HG03432 (cell line): ENCODE results near the gene OR3A2.
"Not testable (repeated sequence)": the region's sequence is repeated elsewhere in the genome, so short reads cannot be mapped to it uniquely, and the experiment has no call there.

Source experiments
- ATAC-seq: cut with Tn5 transposase; IDR thresholded peaks from one replicate; pipeline ENCODE4 v1.9.1; 2021; ENCODE audit warnings: mild to moderate bottlenecking, moderate library complexity; ENCODE audit not compliant: unreplicated experiment

OR3A2 gene

DNA sequence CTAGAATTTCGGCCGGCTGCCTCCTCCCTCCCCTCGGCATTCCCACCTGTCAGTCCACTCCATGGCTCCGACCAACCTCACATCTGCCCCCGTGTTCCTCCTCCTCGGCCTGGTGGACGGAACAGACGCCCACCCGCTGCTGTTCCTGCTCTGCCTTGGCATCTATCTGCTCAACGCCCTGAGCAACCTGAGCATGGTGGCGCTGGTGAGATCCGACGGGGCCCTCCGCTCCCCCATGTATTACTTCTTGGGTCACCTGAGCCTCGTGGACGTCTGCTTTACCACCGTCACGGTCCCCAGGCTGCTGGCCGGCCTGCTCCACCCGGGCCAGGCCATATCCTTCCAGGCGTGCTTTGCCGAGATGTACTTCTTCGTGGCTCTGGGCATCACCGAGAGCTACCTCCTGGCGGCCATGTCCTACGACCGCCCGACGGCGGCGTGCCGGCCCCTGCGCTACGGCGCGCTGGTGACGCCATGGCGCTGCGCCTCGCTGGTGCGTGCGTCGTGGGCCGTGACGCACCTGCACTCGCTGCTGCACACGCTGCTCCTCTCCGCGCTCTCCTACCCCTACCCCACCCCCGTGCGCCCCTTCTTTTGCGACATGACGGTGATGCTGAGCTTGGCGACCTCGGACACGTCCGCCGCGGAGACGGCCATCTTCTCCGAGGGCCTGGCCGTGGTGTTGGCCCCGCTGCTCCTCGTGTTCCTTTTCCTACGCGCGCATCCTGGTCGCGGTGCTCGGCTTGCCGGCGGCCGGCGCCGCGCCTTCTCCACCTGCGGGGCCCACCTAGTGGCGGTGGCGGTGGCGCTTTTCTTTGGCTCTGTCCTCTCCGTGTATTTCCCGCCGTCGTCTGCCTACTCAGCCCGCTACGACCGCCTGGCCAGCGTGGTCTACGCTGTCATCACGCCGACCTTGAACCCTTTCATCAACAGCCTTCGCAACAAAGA is at the start of gene OR3A2:
Gene OR3A2 (minus strand): TSS at position 440 of the 948 bp plus-strand sequence.
- ATAC-seq, result no peak

DNA sequence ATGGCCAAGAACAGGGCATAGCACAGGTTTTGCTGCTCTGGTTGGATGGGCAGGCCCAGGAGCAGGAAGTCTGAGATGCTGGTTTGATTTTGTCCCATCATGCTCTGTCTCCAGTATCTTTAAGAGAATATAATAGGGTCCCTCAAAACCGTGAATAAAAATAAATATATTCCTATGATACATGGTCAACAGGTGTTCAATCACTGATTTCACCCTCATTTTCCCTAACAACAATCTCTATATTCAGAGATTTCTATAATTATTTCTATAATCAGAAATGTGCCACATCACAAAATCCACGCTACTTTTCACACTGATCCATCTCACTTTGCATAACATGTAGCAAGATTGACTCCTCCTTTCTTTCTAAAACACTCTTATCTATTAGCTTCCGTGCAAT is 47.6 kb upstream of the OR3A2 start, which contains the start of gene OR1E2:
Gene OR1E2 (minus strand): TSS at position 101 of the 400 bp plus-strand sequence. CDS start 0 bp downstream, at position 101.
- ATAC-seq, result no peak

DNA sequence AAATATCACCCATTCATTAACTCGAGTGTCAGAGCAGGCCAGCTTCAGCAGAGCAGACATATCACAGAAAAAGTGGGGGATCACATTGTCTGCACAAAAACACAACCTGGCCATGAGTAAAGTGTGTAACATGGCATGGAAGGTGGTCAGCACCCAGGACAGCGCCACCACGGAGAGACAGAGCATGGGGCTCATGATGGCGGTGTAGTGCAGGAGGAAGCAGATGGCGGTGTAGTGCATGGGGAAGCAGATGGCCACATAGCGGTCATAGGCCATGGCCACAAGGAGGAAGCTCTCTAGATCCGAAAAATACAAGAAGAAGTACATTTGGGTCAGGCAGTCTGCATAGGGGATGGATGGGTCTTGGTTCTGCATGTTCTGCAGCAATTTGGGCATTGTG is 47.1 kb upstream of the OR3A2 start:
- not testable (repeated sequence) for ATAC-seq

DNA sequence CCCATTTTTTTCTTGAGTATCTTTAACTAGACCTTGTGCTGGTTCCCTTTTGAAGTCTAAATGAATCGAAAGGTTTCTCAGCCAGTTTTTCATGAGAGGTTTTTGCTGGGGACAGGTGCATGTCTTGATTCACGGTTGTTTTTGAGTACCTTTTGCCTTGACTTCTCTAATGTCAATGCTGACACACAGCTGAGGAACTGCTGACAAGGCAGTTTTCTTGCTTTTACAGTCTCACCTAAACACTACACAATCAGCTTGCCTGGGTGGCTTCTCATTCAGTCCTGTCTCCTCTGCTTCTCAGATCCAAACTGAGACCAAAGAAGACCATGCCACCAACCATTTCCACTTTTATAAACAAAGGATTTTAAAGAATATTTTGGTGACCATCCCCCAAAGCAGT is 32.1 kb upstream of the OR3A2 start:
- no peak for ATAC-seq

GRCh38 chr17:3415610-3416009 is 29.5 kb upstream of the OR3A2 start:
- no peak for ATAC-seq

GRCh38 chr17:3412216-3412615 is 26.1 kb upstream of the OR3A2 start:
- not testable (repeated sequence) for ATAC-seq

DNA sequence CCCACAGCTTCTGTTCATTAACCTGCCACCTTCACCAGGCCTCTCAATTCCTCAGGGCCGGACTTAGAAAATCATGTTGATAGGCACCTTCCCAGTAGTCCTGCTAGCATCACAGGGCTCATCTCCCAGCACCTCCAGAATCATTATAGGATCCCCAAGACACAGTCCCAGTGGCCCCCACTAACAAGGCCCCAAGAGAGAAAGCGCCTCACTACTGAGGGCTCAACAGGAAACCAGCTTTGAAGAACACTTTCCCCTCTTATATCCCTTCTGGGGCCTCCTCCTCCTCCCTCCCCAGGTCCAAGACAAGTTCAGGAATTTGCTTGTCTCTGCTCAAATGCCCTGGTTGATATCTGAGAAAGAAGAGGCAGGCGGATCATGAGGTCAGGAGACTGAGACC is 25.0 kb upstream of the OR3A2 start, which contains the start of gene OR3A3:
Gene OR3A3 (plus strand): TSS at position 301 of the 400 bp plus-strand sequence.
- no peak for ATAC-seq

DNA sequence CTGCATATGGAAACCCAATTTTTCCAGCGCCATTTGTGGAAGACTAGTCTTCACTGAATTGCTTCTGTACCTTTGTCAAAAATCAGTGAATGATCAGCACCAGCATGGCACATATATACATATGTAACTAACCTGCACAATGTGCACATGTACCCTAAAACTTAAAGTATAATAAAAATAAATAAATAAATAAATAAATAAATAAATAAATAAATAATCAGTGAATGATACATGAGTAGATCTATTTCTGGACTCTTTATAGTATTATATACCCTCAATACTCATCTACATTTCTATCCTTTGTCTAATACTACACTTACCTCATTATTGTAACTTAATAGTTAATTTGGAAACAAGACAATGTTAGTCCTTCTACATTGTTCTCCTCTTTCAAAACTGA is 17.7 kb upstream of the OR3A2 start:
- not testable (repeated sequence) for ATAC-seq

GRCh38 chr17:3401786-3402185 is 15.7 kb upstream of the OR3A2 start:
- ATAC-seq, result no peak

GRCh38 chr17:3400055-3400454 is 13.9 kb upstream of the OR3A2 start:
- ATAC-seq, result no peak

GRCh38 chr17:3398310-3398709 is 12.2 kb upstream of the OR3A2 start, which contains the start of gene OR1E1:
Gene OR1E1 (minus strand): TSS chr17:3398410. CDS start chr17:3398410, 0 bp downstream.
- no peak for ATAC-seq

- ATAC-seq, result not testable (repeated sequence)
Observed at GRCh38 chr17:3397801-3398200, 11.7 kb upstream of the OR3A2 start.

DNA sequence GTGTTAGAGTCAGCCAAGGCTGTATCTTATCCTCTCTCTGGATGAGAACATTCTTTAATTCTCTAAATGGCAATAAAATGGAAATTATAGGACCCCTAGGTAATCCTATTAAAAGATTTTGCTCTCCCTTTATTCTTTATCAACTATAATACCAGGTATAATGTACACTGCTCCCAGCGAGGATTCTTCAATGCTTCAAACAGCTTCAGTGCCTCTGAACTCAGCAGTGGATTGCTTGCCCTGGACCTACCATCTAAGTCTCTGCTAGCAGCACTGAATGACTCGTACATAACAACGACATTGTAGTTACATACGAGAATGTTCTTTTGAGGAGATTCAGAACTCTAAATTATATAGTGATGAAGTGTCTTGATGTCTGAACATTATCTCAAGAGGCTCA is 3.7 kb upstream of the OR3A2 start:
- no peak for ATAC-seq

- no peak for ATAC-seq
Observed at GRCh38 chr17:3381957-3382356, 4.2 kb downstream of the OR3A2 start.

DNA sequence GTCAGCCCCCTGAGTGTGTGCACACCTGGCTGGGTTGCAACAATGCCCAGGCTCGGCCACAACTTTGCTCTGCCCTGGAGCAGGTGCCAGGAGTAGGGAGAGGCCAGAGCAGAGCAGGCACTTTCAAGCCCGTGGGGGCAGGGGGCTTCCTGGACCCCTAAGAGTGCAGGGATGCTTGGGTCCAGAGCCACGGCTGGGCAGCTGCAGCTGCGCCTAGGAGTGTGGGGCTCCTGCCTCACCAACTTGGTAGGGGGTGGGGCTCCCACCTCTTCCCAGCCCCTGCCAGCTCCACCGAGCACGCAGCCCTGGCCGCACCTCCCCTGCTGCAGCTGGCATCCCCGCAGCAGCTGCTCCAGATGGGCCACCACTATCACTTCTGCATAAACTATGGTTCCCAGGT is 7.8 kb downstream of the OR3A2 start:
- no peak for ATAC-seq

GRCh38 chr17:3371167-3371566 is 14.9 kb downstream of the OR3A2 start:
- not testable (repeated sequence) for ATAC-seq

GRCh38 chr17:3342782-3343181 is 43.3 kb downstream of the OR3A2 start:
- not testable (repeated sequence) for ATAC-seq

DNA sequence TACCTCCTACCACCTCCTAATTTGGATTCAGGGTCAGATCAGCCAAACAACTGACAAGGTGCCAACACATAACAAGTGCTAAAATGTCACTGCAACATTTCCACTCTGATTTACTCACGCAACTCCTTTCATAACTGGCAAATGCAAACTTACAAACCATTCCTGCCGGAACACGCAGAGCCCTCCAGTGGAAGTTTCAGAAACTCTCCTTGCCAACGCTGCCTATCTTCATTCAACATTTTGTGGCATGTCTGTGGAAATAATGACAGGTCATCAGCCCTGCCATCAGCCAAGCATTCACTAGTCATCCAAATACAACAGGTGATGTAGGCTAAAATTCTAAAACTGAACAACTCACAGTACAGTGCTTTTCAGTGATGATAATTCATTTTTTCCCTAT is 50.2 kb downstream of the OR3A2 start:
- ATAC-seq, result no peak

- ATAC-seq, result no peak
Observed at GRCh38 chr17:3318336-3318735, 67.8 kb downstream of the OR3A2 start.

DNA sequence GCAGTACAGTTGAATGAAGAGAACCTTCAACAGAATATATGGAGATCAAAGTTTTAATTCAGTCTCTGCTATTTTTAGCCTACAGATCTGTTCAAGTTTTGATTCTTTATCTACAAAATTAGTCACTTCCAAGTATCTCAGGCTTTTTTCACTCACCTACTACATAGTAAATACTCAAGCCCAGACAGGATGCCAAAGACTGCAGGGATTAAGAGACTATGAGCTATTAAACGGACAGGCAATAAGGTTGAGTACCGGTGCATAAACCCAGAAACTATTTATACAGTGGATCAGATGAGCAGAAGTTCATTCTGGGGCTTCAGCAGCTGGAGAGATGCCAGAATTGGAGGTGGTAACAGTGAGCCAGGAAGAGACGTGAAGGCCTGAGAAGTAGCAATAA is 69.3 kb downstream of the OR3A2 start:
- ATAC-seq, result no peak

DNA sequence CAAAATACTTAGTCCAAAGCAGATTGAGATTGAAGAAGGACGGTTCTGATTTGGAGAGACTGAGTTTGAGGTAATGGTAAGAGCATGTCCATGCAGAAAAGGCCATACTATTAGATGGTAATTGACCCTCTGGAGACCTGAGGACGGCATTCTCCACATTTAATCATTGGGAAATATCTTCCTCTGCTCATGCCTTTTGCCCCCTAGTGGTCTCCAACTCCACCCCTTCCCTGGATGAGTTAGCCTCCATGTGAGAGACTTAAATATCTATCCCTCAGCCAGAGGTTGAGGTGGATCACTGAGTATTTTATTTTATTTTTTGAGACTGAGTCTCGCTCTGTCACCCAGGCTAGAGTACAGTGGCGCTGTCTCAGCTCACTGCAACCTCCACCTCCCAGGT is 77.5 kb downstream of the OR3A2 start:
- no peak for ATAC-seq

DNA sequence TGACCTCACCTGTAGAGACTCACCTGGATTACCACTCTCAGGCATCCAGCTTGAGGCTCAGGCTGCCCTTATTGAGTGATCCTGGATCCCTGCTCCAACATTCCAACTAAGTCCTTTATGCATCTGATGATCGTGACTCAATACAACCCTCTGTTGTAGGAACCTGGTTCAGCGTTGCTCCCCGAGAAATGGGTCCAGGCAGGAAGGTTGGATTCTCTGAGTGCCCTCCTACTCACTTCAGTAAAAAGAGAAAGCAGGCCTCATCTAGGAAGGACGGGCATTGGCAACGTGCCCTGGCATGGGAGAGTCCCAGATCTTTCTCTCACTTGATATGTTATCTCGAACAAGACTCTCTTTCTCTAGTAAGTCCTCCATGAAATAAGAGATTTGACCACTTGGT is 87.8 kb downstream of the OR3A2 start, which contains the start of gene OR3A1:
Gene OR3A1 (minus strand): TSS at position 101 of the 400 bp plus-strand sequence. CDS start 5,778 bp downstream, outside the sequence.
- no peak for ATAC-seq
